ENCODE measurements around the gene ATP1A2.

Gene ATP1A2

GRCh38 chr1:160171980-160172379, 56.4 kb downstream of the ATP1A2 start:
- no peak for DNase-seq (ENCODE audit: low spot score)

GRCh38 chr1:160177231-160177630, 61.7 kb downstream of the ATP1A2 start:
- no peak for DNase-seq (ENCODE audit: low spot score)

- no peak for DNase-seq (ENCODE audit: low spot score)
Measured at GRCh38 chr1:160177667-160178066, 62.1 kb downstream of the ATP1A2 start.

DNA sequence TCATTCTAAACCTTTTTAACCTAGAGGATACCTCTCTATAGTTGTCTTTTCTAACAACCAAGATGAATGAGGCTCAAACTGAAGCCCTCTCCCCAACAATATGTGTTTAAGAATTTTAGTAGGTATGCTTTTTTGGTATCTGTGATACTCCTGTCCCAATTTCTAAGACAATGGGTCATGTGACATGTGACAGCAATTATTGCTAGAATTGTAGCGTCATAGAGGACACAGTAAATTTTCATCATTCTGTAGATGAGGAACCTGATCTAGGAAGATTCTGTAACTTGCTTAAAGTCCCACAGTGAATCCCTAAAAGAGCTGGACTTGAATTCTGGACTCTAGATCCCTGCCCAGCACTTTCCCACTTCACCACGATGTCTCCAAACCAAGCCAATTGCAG, 63.2 kb downstream of the ATP1A2 start:
- DNase-seq (ENCODE audit: low spot score) = no peak

DNA sequence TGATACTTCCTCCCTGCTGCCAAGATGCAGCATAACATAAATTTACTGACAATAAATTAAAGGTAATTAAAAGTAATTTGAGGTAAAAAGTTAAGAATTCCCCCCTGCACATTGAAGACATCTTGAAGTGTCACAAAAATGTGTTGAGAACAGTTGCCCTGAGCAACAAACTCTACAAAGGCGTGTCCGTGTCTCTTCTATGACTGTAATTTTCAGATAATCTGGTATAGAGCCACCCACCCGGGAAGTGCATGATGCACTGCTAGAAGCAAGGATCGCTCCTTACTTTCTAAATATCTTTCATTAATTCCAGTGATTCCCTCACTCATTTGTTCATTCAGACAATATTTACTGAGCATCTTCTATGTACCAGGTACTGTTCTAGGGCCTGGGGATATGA, 63.8 kb downstream of the ATP1A2 start:
- no peak for DNase-seq (ENCODE audit: low spot score)

- no peak for DNase-seq (ENCODE audit: low spot score)
Measured at GRCh38 chr1:160186246-160186645, 70.7 kb downstream of the ATP1A2 start.

DNA sequence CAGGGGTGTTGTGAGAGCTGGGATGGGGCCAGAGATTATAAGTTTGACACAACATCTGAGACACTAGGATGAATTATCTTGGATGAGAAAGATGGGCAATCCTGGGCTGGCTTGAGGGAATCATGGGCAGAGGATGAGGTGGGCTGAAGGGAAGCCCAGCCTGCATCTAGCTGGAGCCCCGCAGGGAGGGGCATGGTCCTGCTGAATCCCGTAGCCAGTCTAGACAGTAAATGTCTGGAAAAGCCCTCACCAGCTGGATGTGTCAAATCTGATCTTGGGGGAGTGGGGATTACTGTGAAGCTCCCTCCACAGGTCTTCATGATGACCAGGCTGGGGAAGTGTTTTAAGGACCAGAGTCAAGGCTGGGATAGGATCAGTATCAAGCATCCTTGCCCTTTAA, 71.2 kb downstream of the ATP1A2 start:
- no peak for DNase-seq (ENCODE audit: low spot score)

GRCh38 chr1:160187407-160187806, 71.8 kb downstream of the ATP1A2 start:
- no peak for DNase-seq (ENCODE audit: low spot score)

- no peak for DNase-seq (ENCODE audit: low spot score)
Measured at GRCh38 chr1:160188341-160188740, 72.8 kb downstream of the ATP1A2 start.

DNA sequence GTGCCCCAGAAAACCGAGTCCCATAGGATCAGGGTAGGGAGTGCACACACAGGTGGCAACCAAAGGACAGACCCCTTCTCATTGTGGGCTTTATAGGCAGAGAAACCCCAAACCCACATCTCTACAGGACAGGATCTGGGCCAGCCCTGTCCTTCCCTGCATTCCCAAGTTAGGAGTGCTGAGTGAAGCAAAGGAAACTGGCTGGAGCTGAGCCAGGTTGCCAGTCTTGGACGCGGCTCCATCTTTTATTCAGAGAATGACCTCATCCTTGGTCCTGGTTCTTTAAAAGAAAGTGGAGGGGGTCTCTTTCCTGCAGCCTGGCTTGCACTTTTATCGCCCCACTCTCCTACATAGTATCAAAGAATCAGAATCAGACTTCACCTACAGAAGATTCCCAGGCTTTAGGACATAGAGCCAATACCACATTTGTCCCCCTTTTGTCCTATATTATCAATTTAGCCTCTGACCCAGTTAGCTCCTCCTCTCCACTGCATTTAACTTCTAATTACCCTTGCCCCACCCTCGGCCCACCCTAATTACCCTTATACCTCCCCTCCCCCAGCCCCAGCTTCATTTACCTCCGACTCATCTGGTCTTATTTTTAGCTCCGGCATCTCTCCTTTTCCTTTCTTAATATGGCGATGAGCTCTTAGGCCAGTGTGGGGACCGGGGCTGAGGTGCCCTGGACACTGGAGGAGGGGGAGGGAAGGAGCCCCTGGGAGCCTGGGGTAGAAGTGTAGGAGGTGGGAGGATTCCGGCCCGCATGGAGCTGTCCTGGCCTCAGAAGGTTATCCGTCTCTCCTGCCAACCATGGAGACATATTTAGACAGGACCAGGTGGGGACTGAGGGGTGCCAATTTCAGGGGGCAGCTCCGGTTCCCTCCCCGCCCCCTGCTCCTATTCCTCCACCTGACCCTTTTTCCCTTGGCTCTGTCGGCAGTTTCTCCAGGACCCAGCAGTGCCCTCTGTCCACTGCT, 74.4 kb downstream of the ATP1A2 start, which contains the start of gene CASQ1:
Gene CASQ1, plus strand, starts transcription at position 927 of the 977 bp plus-strand sequence. CDS start 177 bp downstream, outside the sequence.
- DNase-seq (ENCODE audit: low spot score) = no peak

GRCh38 chr1:160191756-160192155, 76.2 kb downstream of the ATP1A2 start:
- no peak for DNase-seq (ENCODE audit: low spot score)

DNA sequence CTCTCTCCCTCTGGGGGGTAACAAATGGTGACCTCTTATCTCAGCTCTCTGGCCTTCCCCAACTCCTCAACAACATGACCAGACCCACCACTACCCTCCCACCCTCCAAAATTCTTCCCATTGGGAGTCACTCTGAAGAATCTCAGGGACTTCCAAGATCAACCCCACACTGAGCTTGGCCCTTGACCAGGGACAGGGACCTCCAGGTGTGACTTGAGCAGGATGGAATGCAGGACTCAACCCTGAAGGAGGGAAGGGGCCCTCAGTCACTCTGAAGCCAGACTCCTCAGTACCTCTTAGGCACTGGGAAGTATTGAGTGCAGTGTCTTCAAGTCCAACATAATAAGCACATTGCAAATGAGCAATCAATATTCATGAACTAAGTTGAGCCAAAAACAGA, 76.7 kb downstream of the ATP1A2 start:
- DNase-seq (ENCODE audit: low spot score) = no peak
